ENCODE data around the gene TSKU.

- TF ChIP-seq CTCF (IDR thresholded peaks at IDR 0.05; ENCODE audit: borderline replicate concordance, extremely low read depth, low read length, poor library complexity, severe bottlenecking) (no peak), EZH2 (IDR thresholded peaks at IDR 0.05; ENCODE audit: borderline replicate concordance, low read depth, low read length, severe bottlenecking) (no peak)
Measured at GRCh38 chr11:76760236-76760635, 22.9 kb upstream of the TSKU start.
